ENCODE results near the gene NDUFB10.

DNA sequence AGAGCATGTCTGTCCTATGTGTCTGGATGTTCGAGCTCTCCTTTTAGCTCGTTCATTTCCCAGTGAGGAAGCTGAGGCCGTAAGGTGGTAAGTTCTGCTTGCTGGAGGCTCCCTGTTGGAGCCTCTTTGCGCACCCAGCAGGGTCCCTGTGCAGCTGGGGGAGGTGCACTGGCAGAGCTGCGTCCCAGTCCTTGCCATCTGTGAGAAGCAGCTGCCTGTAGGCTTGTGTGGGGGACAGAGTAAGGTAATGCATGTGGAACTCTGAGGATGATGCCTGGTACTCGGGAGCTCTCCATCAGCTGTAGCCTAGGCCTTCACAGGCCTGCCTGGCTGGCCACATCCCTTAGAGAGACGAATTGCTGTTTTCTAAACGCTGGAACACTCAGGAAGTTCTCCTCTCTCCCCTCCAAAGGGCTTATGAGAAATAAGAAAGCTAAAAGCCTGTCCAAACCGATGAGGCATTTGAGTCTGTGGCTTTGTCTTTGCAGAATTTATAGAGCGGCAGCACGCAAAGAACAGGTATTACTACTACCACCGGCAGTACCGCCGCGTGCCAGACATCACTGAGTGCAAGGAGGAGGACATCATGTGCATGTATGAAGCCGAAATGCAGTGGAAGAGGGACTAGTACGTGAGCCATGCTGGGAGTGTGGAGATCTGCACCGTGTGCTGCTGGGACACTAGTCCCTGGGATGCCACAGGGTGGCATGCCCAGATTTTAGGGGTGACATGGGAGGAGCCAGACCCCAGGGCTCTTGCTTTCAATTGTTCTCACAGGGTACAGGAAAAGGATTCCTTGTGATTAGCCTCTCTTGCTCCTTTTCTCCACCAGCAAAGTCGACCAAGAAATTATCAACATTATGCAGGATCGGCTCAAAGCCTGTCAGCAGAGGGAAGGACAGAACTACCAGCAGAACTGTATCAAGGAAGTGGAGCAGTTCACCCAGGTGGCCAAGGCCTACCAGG is 1.6 kb downstream of the NDUFB10 start:
- TF ChIP-seq, protein P1, sequence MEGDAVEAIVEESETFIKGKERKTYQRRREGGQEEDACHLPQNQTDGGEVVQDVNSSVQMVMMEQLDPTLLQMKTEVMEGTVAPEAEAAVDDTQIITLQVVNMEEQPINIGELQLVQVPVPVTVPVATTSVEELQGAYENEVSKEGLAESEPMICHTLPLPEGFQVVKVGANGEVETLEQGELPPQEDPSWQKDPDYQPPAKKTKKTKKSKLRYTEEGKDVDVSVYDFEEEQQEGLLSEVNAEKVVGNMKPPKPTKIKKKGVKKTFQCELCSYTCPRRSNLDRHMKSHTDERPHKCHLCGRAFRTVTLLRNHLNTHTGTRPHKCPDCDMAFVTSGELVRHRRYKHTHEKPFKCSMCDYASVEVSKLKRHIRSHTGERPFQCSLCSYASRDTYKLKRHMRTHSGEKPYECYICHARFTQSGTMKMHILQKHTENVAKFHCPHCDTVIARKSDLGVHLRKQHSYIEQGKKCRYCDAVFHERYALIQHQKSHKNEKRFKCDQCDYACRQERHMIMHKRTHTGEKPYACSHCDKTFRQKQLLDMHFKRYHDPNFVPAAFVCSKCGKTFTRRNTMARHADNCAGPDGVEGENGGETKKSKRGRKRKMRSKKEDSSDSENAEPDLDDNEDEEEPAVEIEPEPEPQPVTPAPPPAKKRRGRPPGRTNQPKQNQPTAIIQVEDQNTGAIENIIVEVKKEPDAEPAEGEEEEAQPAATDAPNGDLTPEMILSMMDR (IDR thresholded peaks at IDR 0.05; ENCODE audit: borderline replicate concordance, extremely low read depth, low read length, poor library complexity, severe bottlenecking) = no peak
- TF ChIP-seq EZH2 (IDR thresholded peaks at IDR 0.05; ENCODE audit: borderline replicate concordance, low read depth, low read length, severe bottlenecking) = no peak
